Measurements from ENCODE around the gene ECI2. TPM values are rescaled to one million over a fixed set of nuclear protein-coding genes. Genes with fewer than 3 reads are reported as not detected.
A peak's percentile ranks its signal among the peaks of the same experiment; 100 is the strongest.

Gene ECI2
- total RNA-seq, 6 donors from 2014 or later, result 20.8 to 51.5 (median 34.1) TPM

- no peak overlapping the region for H3K27ac ChIP-seq
- no peaks in the 10 kb centered on the region for H3K4me1 ChIP-seq
- no peak overlapping the region for H3K4me3 ChIP-seq
- 76 to 81% methylated on average over 1 of the region's 1 CpG for WGBS, 2 donors
- H3K36me3 ChIP-seq, result no peaks in the 10 kb centered on the region
- TF ChIP-seq EP300 (IDR thresholded peaks at IDR 0.05) (no peak), POLR2AphosphoS5 (IDR thresholded peaks at IDR 0.05) (no peak), CTCF (IDR thresholded peaks at IDR 0.05) (no peak), POLR2A (IDR thresholded peaks at IDR 0.05) (no peak)
- no peaks in the 10 kb centered on the region for H3K9me3 ChIP-seq
- DNase-seq, result no peak
- no peaks in the 10 kb centered on the region for H3K27me3 ChIP-seq
- no peak for ATAC-seq (ENCODE audit: low FRiP score in 2 of 2)
Measured at GRCh38 chr6:4162370-4162769, 27.0 kb upstream of the ECI2 start.

- Histone ChIP-seq H3K27ac (no peak overlapping the region), H3K4me1 (peaks cover 0 to 3% (median 2%) of the 10 kb centered on the region in 4 donors), H3K9me3 (no peaks in the 10 kb centered on the region), H3K4me3 (no peak overlapping the region), H3K36me3 (no peaks in the 10 kb centered on the region), H3K27me3 (no peaks in the 10 kb centered on the region)
- DNase-seq (no peak), ATAC-seq (ENCODE audit: low FRiP score in 2 of 2) (no peak)
- TF ChIP-seq EP300 (IDR thresholded peaks at IDR 0.05) (no peak), CTCF (IDR thresholded peaks at IDR 0.05) (no peak), POLR2A (IDR thresholded peaks at IDR 0.05) (no peak), POLR2AphosphoS5 (IDR thresholded peaks at IDR 0.05) (no peak)
- WGBS, 2 donors, result 66 to 83% methylated on average over 7 of the region's 7 CpGs
Measured at GRCh38 chr6:4159491-4159890, 24.1 kb upstream of the ECI2 start.

GRCh38 chr6:4157506-4157905 is 22.1 kb upstream of the ECI2 start:
- no peak overlapping the region for H3K4me3 ChIP-seq
- H3K27me3 ChIP-seq, result no peaks in the 10 kb centered on the region
- TF ChIP-seq POLR2A (IDR thresholded peaks at IDR 0.05), result no peak
- peak in 1 of 2 donors; percentile 17 for DNase-seq
- peaks cover 0 to 3% (median 2%) of the 10 kb centered on the region in 4 donors for H3K4me1 ChIP-seq
- ATAC-seq (ENCODE audit: low FRiP score in 2 of 2), result no peak
- no peaks in the 10 kb centered on the region for H3K36me3 ChIP-seq
- 84% methylated on average over 12 of the region's 12 CpGs for WGBS, 2 donors
- H3K9me3 ChIP-seq, result no peaks in the 10 kb centered on the region
- no peak overlapping the region for H3K27ac ChIP-seq

- Histone ChIP-seq H3K9me3 (no peaks in the 10 kb centered on the region), H3K36me3 (no peaks in the 10 kb centered on the region), H3K27ac (no peak overlapping the region), H3K4me3 (no peak overlapping the region), H3K4me1 (peaks cover 0 to 3% (median 2%) of the 10 kb centered on the region in 4 donors), H3K27me3 (no peaks in the 10 kb centered on the region)
- DNase-seq (peak in 1 of 2 donors; percentile 81), ATAC-seq (ENCODE audit: low FRiP score in 2 of 2) (peak; percentile 77 to 93)
- peak; percentile 54 to 82 (median 70) for TF ChIP-seq CTCF (IDR thresholded peaks at IDR 0.05)
- no peak for TF ChIP-seq EP300 (IDR thresholded peaks at IDR 0.05)
- WGBS, 2 donors, result 0 to 1% methylated on average over 6 of the region's 6 CpGs
Measured at GRCh38 chr6:4155848-4156466, 20.6 kb upstream of the ECI2 start.

- Histone ChIP-seq H3K4me3 (no peak overlapping the region), H3K9me3 (no peaks in the 10 kb centered on the region), H3K27ac (no peak overlapping the region), H3K4me1 (peaks cover 0 to 3% (median 2%) of the 10 kb centered on the region in 4 donors), H3K27me3 (no peaks in the 10 kb centered on the region), H3K36me3 (no peaks in the 10 kb centered on the region)
- no peak for DNase-seq
- TF ChIP-seq POLR2AphosphoS5 (IDR thresholded peaks at IDR 0.05), result no peak
- WGBS, 2 donors, result 62 to 82% methylated on average over 6 of the region's 6 CpGs
- no peak for ATAC-seq (ENCODE audit: low FRiP score in 2 of 2)
Measured at GRCh38 chr6:4153514-4153985, 18.2 kb upstream of the ECI2 start.

- 88 to 95% methylated on average over 2 of the region's 2 CpGs for WGBS, 2 donors
- no peaks in the 10 kb centered on the region for H3K27me3 ChIP-seq
- no peaks in the 10 kb centered on the region for H3K4me1 ChIP-seq
- H3K4me3 ChIP-seq, result no peak overlapping the region
- H3K9me3 ChIP-seq, result no peaks in the 10 kb centered on the region
- H3K27ac ChIP-seq, result no peak overlapping the region
- no peaks in the 10 kb centered on the region for H3K36me3 ChIP-seq
- DNase-seq (no peak), ATAC-seq (ENCODE audit: low FRiP score in 2 of 2) (no peak)
- no peak for TF ChIP-seq EP300 (IDR thresholded peaks at IDR 0.05)
- no peak for TF ChIP-seq CTCF (IDR thresholded peaks at IDR 0.05)
- TF ChIP-seq POLR2AphosphoS5 (IDR thresholded peaks at IDR 0.05), result no peak
Measured at GRCh38 chr6:4145083-4145482, 9.7 kb upstream of the ECI2 start.
